HG02642 (cell line): Measurements from ENCODE around the gene ZNF783.
"Not testable (repeated sequence)": the region's sequence is repeated elsewhere in the genome, so short reads cannot be mapped to it uniquely, and the experiment has no call there.

Experiments used
- ATAC-seq: cut with Tn5 transposase; IDR thresholded peaks from one replicate; pipeline ENCODE4 v1.9.1; 2021; ENCODE audit warnings: mild to moderate bottlenecking; ENCODE audit not compliant: unreplicated experiment, poor library complexity

Gene ZNF783

DNA sequence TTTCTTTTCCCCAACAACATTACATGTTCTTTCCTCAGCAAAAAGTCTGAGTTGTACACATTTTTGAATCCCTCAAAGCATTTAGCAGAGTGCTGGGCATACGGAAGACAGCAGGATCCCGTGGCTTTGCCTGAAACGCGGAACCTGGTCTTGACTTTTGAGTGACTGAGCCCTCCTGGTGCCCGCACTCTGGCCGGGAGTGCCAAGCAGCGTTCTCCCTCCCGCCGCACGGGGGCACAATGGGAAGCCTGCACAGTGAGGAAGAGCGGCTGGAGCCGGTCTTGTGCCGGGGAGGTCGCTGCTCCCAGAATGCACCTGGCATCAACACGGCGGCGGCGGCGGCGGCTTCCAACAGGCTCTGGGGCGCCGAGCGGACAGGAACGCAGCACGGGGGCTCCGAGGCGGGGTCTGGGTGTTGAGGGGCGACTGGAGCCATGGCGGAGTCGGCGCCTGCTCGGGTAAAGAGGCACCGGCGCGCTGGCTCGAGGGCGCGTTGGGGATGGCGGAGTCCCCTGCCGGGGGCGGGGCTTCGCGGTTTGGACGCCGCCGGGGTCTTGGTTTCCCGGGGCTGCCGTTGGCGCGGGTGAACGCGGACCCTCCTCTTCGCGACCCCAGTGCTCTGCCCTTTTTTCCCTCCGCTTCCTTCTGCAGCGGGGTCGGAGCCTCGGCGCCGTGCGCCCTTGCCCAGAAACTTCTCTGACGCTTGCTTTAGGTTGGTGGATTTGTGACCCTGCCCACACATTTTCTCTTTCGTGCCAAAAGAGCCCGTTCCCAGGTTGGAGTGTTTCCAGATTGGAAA, 22.5 kb upstream of the ZNF783 start, which contains the start of gene ZNF212:
ZNF212 (plus strand) TSS at position 307 of the 799 bp plus-strand sequence; CDS start at position 435, 128 bp downstream.
- ATAC-seq: peak; percentile 100

DNA sequence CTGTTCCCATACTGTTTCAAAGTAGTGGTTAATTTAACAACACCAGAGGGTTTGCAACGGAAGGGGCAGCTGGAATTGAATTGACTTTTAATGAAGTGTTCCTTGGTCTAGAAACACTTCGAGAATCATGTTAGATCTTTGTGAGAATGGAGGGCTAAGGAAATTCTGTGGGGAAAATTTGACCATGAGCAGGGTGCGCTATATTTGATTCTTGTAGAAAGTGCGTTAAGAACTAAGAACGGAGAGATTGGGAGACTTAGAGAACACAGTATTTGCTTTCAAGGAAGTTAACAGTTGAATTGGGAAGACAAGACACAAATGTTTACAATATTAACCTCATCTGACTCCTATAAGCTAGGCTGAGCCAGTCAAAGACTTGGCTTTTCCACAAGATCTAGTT, 21.4 kb upstream of the ZNF783 start:
- ATAC-seq: no peak

DNA sequence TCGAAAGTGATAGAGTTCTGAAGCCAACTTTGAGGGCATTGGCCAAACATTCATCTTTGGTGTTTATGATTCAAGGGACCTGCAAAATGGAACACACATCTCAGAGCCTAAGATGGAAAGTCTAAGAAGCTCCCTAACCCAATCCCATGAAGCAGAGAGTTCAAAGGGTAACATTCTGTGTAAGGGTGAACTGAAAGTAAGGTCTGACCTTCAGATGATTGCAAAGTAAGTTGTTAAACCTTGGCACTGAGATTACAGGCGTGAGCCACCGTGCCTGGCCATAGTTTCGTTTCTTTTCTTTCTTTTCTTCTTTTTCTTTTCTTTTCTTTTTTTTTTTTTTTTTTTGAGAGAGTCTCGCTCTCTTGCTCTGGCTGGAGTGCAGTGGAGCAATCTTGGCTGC, 20.3 kb upstream of the ZNF783 start:
- ATAC-seq: no peak

DNA sequence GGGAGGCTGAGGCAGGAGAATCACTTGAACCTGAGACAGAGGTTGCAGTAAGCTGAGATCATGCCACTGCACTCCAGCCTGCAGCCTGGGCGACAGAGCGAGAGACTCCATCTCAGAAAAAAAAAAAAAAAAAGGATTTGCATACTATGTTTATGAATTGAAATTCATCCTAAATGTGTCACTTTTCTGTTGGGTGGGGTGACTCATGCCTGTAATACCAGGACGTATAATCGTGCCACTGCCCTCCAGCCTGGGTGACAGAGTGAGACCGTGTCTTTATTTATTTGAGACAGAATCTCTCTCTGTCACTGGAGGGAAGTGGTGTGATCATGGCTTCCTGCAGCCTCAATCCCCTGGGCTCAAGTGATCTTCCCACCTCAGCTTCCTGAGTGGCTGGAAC, 16.8 kb upstream of the ZNF783 start:
- peak; percentile 66 for ATAC-seq

DNA sequence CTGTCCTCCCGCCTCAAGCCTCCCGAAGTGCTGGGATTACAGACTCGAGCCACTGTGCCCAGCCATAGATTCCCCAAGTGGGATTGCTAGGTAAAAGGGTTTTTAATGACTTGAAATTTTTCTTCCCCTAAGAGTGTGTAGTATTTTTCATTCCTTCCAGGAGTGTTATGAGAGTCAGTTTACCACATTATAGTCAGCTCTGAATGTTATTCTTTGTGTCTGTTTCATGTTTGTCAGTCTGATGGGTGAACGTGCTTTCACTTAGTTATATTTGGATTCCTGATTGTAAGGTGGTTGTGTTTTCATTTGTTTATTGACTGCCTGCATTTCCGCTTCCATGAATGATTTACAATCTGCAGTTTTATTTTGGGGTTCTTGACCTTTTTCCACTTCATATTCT, 16.3 kb upstream of the ZNF783 start:
- peak; percentile 17 for ATAC-seq

DNA sequence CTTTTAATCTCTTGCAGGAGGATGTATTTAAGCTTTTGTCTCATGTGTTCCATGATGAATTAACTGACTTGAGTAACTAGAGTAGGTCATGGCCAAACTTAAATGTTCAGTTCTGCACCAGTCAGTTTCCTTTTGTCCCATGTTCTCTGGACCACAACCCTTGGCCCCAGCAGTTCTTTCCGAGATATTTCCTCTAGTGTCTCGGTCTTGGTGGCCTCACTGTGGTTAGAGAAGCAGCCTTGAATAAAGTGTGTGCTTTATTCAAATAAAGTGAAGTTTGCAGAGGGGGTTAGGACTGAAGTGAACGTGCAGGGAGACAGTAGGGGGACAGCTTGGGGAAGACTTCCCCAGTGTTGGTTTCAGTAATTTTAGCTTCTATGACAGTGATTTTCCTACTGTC, 13.2 kb upstream of the ZNF783 start:
- peak; percentile 40 for ATAC-seq

DNA sequence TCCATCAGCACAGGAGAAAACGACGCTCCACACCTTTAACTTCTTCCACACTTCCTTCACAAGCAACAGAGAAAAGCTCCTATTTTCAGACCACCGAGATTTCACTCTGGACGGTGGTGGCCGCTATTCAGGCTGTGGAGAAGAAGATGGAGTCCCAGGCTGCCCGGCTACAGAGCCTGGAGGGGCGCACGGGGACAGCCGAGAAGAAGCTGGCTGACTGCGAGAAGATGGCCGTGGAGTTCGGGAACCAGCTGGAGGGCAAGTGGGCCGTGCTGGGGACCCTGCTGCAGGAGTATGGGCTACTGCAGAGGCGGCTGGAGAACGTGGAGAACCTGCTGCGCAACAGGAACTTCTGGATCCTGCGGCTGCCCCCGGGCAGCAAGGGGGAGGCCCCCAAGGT, 11.8 kb upstream of the ZNF783 start:
- ATAC-seq: not testable (repeated sequence)

DNA sequence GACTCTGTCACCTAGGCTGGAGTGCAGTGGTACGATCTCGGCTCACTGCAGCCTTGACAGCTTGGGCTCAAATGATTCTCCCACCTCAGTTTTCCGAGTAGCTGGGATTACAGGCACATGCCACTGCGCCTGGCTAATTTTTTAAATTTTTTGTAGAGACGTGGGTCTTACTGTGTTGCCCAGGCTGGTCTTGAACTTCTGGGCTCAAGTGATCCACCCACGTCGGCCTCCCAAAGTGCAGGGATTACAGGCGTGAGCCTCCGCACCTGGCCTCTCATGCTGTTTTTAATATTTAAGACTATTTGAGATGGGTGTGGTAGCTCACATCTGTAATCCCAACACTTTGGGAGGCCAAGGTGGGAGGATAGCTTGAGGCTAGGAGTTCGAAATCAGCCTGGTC, 10.5 kb upstream of the ZNF783 start:
- ATAC-seq: not testable (repeated sequence)

DNA sequence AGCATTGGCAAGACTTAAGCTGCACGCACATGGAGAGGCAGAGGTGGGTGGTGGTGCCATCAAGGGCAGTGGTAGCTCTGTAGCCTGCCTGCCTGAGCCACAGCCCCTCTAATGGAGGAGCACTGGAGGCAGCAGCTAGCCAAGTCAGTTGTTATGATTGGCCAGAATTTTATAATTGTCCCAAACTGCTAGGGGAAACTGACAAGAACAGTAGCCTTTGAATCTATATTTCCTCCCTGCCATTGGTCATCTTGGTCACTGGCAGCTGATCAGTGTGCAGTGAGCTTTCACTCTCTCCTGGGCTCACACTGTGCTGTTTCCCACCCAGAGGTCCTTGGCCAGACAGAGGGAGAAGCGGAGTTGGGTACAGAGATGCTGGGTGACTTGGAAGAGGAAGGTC, 9.6 kb upstream of the ZNF783 start:
- ATAC-seq: no peak

DNA sequence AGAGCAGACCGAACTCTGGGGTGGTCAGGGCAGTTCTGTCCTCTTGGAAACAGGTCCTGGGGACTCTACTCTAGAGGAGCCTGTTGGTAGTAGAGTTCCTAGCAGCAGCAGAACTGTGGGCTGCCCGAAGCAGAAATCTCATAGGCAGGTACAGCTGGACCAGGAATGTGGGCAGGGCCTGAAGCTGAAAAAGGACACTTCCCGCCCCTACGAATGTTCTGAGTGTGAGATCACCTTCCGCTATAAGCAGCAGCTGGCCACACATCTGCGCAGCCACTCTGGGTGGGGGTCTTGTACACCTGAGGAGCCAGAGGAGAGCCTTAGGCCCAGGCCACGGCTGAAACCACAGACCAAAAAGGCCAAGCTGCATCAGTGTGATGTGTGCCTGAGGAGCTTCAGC, 8.3 kb upstream of the ZNF783 start:
- no peak for ATAC-seq

DNA sequence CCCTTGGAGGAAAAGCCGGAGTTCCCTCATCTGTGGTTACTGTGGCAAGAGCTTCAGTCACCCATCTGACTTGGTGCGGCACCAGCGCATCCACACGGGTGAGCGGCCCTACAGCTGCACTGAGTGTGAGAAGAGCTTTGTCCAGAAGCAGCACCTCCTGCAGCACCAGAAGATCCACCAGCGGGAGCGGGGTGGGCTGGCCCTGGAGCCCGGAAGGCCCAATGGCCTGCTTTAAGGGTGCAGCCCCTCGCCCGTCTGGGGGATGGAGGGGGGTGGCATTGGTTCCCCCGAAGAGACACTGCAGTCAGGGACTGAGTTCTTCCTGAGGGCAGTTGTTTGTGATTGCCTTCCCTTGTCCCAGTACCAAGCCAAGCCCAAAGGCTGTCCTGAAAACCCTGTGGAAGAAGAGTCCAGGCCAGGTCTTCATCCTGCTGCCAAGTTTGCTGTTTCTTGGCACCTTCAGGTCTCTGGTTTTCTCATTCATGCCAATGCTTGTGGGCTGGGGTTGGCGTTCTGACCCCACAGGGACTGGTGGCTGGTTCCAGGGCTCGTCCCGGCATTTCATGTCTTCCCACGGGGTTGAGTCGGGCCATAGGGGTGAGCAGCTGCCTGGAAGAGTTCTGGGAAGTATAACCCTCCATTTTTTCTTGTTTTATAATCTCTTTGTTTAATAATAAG, 7.7 kb upstream of the ZNF783 start:
- ATAC-seq: no peak

DNA sequence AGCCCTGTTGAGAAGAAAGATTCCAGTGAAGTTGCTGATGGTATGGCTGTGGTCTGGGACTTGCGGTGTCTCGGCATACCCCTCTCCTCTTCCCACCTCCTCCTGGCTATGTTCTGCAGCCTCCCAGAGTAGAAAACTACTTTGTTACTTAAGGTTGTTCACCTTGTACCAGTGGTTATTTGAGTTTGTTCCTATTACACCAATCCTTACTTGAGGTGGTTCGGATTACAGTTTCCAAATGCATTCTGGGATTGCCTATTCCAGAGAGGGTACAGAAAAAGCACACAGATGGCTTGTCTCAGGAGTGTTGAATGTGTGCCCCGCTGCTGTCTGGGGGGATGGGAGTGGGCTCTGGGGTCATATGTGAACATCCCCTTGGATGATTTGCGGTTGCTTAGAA, 6.8 kb upstream of the ZNF783 start:
- ATAC-seq: no peak

DNA sequence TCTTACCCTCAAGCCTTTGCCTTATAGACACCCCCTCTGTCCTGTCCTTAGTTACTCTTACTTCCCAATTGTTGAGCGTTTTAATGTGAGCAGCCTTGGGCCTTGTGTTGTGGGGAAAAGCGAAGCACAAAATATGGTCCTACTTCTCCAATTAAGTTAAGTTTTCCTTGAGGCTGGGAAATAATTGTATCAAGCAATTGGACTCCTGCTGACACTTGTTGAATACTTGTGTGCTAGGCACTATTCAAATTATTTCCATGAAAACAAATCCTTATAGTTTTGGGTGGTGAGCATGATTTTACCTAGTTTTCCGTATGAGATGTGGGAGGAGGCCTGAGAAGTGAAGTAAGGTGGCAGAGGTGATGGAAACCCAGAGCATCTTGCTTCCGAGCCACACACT, 5.4 kb upstream of the ZNF783 start:
- no peak for ATAC-seq

DNA sequence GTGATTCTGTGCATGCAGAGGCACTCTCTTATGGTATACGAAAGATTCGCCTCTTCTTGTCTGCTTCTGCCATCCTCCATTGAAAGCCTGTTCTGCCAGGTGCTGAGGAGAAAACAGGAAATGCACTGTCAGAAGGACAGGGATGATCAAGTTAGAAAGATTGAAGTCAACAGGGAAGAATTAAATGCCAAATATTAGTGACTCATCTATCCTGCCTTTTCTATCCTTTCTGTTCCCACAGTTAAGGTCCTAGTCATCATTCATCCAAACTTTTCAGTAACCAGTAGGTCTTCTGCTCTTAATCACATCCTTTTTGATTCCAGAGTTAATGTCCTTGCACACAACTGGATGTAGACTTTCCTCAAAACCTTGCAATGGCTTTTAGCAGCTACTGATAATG, 4.8 kb upstream of the ZNF783 start:
- no peak for ATAC-seq

DNA sequence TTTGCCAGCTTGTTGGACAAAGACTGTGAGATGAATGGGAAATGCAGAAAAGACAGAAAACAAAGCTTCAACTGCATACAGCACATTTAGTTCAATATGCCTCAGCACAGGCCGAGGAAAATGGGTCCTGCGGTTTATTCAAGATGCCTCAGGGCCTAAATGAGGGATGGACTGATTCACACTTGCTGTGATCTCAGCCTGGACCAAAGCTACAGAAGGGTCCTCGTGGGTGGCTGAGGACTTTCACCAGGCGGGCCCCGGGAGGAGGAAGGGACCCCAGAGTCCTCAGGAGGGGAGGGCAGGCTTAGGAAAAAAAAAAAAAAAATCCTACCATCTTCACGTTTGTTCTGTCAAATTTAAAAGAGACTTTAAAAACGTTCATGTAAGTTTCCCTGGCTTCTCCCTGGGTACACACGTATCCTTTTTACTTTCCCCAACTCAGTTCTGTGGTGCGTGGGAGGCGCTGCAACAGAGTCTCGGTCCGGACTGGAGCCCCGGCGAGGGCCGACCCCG, 624 bp upstream of the ZNF783 start:
- ATAC-seq: peak; percentile 8

DNA sequence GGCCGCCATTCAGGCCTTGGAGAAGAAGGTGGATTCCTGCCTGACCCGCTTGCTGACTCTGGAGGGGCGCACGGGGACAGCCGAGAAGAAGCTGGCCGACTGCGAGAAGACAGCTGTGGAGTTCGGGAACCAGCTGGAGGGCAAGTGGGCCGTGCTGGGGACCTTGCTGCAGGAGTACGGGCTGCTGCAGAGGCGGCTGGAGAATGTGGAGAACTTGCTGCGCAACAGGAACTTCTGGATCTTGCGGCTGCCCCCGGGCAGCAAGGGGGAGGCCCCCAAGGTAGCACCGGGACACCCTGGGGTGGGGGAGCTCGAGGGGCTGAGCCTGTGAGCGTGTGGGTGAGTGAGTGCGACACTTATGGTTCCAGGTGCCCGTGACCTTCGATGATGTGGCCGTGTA, 4.5 kb downstream of the ZNF783 start:
- no peak for ATAC-seq

DNA sequence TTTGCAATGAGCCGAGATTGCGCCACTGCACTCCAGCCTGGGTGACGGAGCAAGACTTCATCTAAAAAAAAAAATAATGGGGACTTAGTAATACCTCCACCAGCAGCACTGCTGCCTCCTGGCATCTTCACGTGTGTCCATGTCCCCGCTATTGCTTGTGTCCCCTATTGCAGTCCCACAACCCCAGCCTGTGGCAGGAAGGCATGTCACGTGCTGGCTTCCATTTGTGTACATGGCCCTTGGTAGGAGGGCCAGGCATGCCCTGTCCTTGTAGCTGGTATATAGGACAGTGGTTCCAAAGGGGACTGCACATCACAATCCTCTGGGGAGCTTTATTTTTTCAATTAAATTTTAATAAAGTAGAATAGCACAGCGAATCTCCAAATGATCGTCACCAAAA, 5.7 kb downstream of the ZNF783 start:
- ATAC-seq: no peak

DNA sequence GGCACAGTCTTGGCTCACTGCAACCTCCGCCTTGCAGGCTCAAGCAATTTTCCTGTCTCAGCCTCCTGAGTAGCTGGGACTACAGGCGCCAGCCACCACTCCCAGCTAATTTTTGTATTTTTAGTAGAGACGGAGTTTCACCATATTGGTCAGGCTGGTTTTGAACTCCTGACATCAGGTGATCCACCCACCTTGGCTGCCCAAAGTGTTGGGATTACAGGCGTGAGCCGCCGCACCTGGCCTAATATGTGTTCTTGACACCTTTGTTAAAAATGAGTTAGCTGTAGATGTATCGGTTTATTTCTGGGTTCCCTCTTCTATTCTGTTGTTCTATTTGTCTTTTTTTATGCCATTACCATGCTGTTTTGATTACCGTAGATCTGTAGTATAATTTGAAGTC, 12.4 kb downstream of the ZNF783 start:
- not testable (repeated sequence) for ATAC-seq

DNA sequence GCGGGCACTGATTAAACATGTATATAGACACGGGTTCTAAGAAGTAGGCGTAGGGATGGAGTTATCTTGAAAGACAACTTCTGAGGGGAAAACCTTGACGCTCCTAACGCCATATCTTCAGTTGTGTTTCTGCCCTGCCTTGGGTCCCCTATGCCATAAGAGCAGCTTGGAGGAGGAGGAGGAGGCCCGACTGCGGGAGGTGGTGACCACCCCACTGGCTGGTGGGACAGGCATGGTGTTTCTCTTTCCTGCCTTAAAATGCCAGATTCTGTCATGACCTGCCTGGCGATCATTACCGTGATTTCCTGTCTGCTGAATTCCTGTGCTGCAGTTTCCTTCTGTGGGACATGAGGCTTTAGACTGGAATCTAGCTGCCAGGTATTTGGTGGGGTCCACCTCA, 15.9 kb downstream of the ZNF783 start:
- no peak for ATAC-seq

DNA sequence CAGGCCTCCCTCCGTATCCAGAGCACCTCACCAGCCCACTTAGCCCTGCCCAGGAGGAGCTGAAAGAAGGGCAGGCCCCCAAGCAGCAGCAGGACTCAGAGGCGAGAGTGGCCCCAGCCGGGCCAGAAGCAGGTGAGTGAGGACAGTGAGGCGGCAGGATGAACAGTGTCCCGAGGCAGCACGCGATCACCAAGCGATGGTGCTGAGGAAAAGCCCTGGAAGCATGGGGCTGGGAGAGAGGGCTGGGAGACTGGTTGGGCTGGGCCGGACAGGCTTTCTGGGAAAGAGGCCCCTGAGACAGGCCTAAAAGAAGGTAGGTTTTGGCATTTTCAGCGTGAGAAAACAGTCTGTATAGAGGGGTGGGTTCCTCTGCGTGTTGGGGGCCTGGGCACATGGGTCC, 16.4 kb downstream of the ZNF783 start:
- no peak for ATAC-seq

DNA sequence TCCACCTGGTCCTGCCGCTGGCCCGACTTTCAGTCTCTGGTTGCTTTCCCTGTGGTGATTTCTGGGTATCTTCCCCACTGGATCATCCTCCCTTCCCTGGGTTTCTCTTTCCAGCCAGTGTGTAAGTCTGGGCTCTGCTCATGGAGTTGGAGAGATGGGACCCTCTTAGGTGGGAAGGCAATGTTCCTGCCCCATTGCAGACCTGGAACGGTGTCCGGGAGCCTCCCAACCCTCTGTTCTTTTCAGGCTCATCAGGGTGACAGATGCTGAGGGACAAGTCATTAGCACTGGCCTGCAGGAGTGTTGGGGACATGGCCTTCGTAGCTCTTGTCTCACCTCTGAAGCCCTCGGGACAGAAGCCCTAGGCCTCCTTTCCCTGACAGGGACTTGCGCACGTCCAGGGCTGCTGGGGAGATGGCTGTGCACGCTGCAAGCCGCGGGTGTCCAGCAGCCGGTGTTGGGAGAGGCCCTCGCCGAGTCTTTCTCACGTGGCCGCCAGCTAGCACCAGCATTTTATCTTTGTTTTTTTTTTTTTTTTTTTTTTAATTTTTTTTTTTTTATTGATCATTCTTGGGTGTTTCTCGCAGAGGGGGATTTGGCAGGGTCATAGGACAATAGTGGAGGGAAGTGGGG, 17.2 kb downstream of the ZNF783 start:
- ATAC-seq: no peak
